Neural cell (in vitro differentiated cells): ENCODE results near the gene JUND.
A peak's percentile ranks its signal among the peaks of the same experiment; 100 is the strongest.

Experiments
- EZH2 ChIP-seq: fragments of 200-600, 300-800 bp; shearing (Covaris generic), sonication (generic); IDR thresholded peaks from 2 replicates; pipeline ENCODE4 v1.6.1; 2014; ENCODE audit warnings: antibody characterized with exemption, low read length, borderline replicate concordance, mild to moderate bottlenecking; ENCODE audit not compliant: insufficient read depth, poor library complexity, severe bottlenecking
- MXI1 ChIP-seq: fragments of 450-650 bp; conservative IDR thresholded peaks from 2 replicates; pipeline ENCODE4 v1.6.1; 2014; ENCODE audit warnings: antibody characterized with exemption, mild to moderate bottlenecking; ENCODE audit not compliant: poor library complexity, severe bottlenecking
- POLR2AphosphoS5 ChIP-seq: IDR thresholded peaks from 2 replicates; pipeline ENCODE4 v1.6.1; 2012
- RAD21 ChIP-seq: fragments of 450-650 bp; conservative IDR thresholded peaks from 2 replicates; pipeline ENCODE4 v1.6.1; 2014; ENCODE audit warnings: antibody characterized with exemption, mild to moderate bottlenecking, moderate library complexity
- REST ChIP-seq: IDR thresholded peaks from 2 replicates; pipeline ENCODE4 v1.6.1; 2012; ENCODE audit warnings: borderline replicate concordance
- TF ChIP-seq, protein P1 (sequence below): fragments of 450-650 bp; IDR thresholded peaks from 2 replicates; pipeline ENCODE4 v1.5.1; 2014; ENCODE audit warnings: antibody characterized with exemption, mild to moderate bottlenecking, moderate library complexity; ENCODE audit not compliant: poor library complexity, severe bottlenecking

- TF ChIP-seq, protein P1, sequence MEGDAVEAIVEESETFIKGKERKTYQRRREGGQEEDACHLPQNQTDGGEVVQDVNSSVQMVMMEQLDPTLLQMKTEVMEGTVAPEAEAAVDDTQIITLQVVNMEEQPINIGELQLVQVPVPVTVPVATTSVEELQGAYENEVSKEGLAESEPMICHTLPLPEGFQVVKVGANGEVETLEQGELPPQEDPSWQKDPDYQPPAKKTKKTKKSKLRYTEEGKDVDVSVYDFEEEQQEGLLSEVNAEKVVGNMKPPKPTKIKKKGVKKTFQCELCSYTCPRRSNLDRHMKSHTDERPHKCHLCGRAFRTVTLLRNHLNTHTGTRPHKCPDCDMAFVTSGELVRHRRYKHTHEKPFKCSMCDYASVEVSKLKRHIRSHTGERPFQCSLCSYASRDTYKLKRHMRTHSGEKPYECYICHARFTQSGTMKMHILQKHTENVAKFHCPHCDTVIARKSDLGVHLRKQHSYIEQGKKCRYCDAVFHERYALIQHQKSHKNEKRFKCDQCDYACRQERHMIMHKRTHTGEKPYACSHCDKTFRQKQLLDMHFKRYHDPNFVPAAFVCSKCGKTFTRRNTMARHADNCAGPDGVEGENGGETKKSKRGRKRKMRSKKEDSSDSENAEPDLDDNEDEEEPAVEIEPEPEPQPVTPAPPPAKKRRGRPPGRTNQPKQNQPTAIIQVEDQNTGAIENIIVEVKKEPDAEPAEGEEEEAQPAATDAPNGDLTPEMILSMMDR = peak; percentile 9
- TF ChIP-seq REST (no peak), EZH2 (no peak), POLR2AphosphoS5 (peak; percentile 35), RAD21 (no peak), MXI1 (no peak)
Measured at GRCh38 chr19:18294467-18294864, 13.0 kb upstream of the JUND start.
